ENCODE measurements around the gene RGL1. TPM values are rescaled to one million over a fixed set of nuclear protein-coding genes. Genes with fewer than 3 reads are reported as not detected.

Gene RGL1
- polyA plus RNA-seq, 1 donor: 45.2 TPM

- Histone ChIP-seq H3K27ac (ENCODE audit: low read length) (no peak overlapping the region), H3K9me3 (ENCODE audit: control insufficient read depth, low read depth, low read length) (no peaks in the 10 kb centered on the region), H3K4me1 (ENCODE audit: control insufficient read depth, insufficient read depth, low read length) (peaks cover 23% of the 10 kb centered on the region), H3K27me3 (ENCODE audit: control insufficient read depth, insufficient read depth, low read length) (no peaks in the 10 kb centered on the region), H3K4me3 (ENCODE audit: low read length) (no peak overlapping the region), H3K36me3 (ENCODE audit: control insufficient read depth, insufficient read depth, low read length) (peaks cover 11% of the 10 kb centered on the region)
- DNase-seq: no peak
- WGBS (ENCODE audit: insufficient coverage, low lambda C conversion rate): 86% methylated on average over 6 of the region's 10 CpGs
These were observed 72.3 kb downstream of the RGL1 start for GRCh38 chr1:183877053-183877720.

GRCh38 chr1:183879494-183879893, 74.6 kb downstream of the RGL1 start:
- Histone ChIP-seq H3K36me3 (ENCODE audit: control insufficient read depth, insufficient read depth, low read length) (peaks cover 29% of the 10 kb centered on the region), H3K9me3 (ENCODE audit: control insufficient read depth, low read depth, low read length) (no peaks in the 10 kb centered on the region), H3K27ac (ENCODE audit: low read length) (no peak overlapping the region), H3K4me3 (ENCODE audit: low read length) (no peak overlapping the region), H3K27me3 (ENCODE audit: control insufficient read depth, insufficient read depth, low read length) (no peaks in the 10 kb centered on the region), H3K4me1 (ENCODE audit: control insufficient read depth, insufficient read depth, low read length) (peaks cover 28% of the 10 kb centered on the region)
- no CpG with 5 or more reads among the region's 2 CpGs for WGBS (ENCODE audit: insufficient coverage, low lambda C conversion rate)
- DNase-seq: no peak

- Histone ChIP-seq H3K36me3 (ENCODE audit: control insufficient read depth, insufficient read depth, low read length) (peaks cover 30% of the 10 kb centered on the region), H3K9me3 (ENCODE audit: control insufficient read depth, low read depth, low read length) (no peaks in the 10 kb centered on the region), H3K27me3 (ENCODE audit: control insufficient read depth, insufficient read depth, low read length) (no peaks in the 10 kb centered on the region), H3K4me1 (ENCODE audit: control insufficient read depth, insufficient read depth, low read length) (peaks cover 28% of the 10 kb centered on the region), H3K27ac (ENCODE audit: low read length) (no peak overlapping the region), H3K4me3 (ENCODE audit: low read length) (no peak overlapping the region)
- no CpG with 5 or more reads among the region's 1 CpG for WGBS (ENCODE audit: insufficient coverage, low lambda C conversion rate)
- no peak for DNase-seq
These were observed 75.0 kb downstream of the RGL1 start for GRCh38 chr1:183879966-183880365.

GRCh38 chr1:183880531-183881243, 75.8 kb downstream of the RGL1 start:
- peak overlapping the region; percentile 32 for H3K27ac ChIP-seq (ENCODE audit: low read length)
- WGBS (ENCODE audit: insufficient coverage, low lambda C conversion rate): no CpG with 5 or more reads among the region's 6 CpGs
- no peaks in the 10 kb centered on the region for H3K27me3 ChIP-seq (ENCODE audit: control insufficient read depth, insufficient read depth, low read length)
- no peak overlapping the region for H3K4me3 ChIP-seq (ENCODE audit: low read length)
- peaks cover 28% of the 10 kb centered on the region for H3K4me1 ChIP-seq (ENCODE audit: control insufficient read depth, insufficient read depth, low read length)
- no peak for DNase-seq
- peaks cover 37% of the 10 kb centered on the region for H3K36me3 ChIP-seq (ENCODE audit: control insufficient read depth, insufficient read depth, low read length)
- no peaks in the 10 kb centered on the region for H3K9me3 ChIP-seq (ENCODE audit: control insufficient read depth, low read depth, low read length)

- Histone ChIP-seq H3K4me3 (ENCODE audit: low read length) (no peak overlapping the region), H3K4me1 (ENCODE audit: control insufficient read depth, insufficient read depth, low read length) (peaks cover 28% of the 10 kb centered on the region), H3K36me3 (ENCODE audit: control insufficient read depth, insufficient read depth, low read length) (peaks cover 37% of the 10 kb centered on the region), H3K27me3 (ENCODE audit: control insufficient read depth, insufficient read depth, low read length) (no peaks in the 10 kb centered on the region), H3K27ac (ENCODE audit: low read length) (peak overlapping the region; percentile 32), H3K9me3 (ENCODE audit: control insufficient read depth, low read depth, low read length) (no peaks in the 10 kb centered on the region)
- no CpG with 5 or more reads among the region's 4 CpGs for WGBS (ENCODE audit: insufficient coverage, low lambda C conversion rate)
- DNase-seq: peak; percentile 54 to 66
These were observed 76.6 kb downstream of the RGL1 start for GRCh38 chr1:183881387-183882131.

- no CpG with 5 or more reads among the region's 8 CpGs for WGBS (ENCODE audit: insufficient coverage, low lambda C conversion rate)
- H3K4me1 ChIP-seq (ENCODE audit: control insufficient read depth, insufficient read depth, low read length): peaks cover 25% of the 10 kb centered on the region
These were observed 77.6 kb downstream of the RGL1 start for GRCh38 chr1:183882335-183883167.

GRCh38 chr1:183883623-183884022, 78.7 kb downstream of the RGL1 start:
- no peak overlapping the region for H3K27ac ChIP-seq (ENCODE audit: low read length)
- no CpG with 5 or more reads among the region's 5 CpGs for WGBS (ENCODE audit: insufficient coverage, low lambda C conversion rate)

More at GRCh38 chr1:183882335-183883167, 77.6 kb downstream of the RGL1 start:
- Histone ChIP-seq H3K36me3 (ENCODE audit: control insufficient read depth, insufficient read depth, low read length) (peaks cover 36% of the 10 kb centered on the region), H3K27me3 (ENCODE audit: control insufficient read depth, insufficient read depth, low read length) (no peaks in the 10 kb centered on the region), H3K27ac (ENCODE audit: low read length) (peak overlapping the region; percentile 32), H3K9me3 (ENCODE audit: control insufficient read depth, low read depth, low read length) (no peaks in the 10 kb centered on the region), H3K4me3 (ENCODE audit: low read length) (no peak overlapping the region)
- no peak for DNase-seq

GRCh38 chr1:183884526-183884925, 79.6 kb downstream of the RGL1 start:
- Histone ChIP-seq H3K4me1 (ENCODE audit: control insufficient read depth, insufficient read depth, low read length) (peaks cover 25% of the 10 kb centered on the region), H3K27ac (ENCODE audit: low read length) (no peak overlapping the region), H3K27me3 (ENCODE audit: control insufficient read depth, insufficient read depth, low read length) (no peaks in the 10 kb centered on the region), H3K9me3 (ENCODE audit: control insufficient read depth, low read depth, low read length) (no peaks in the 10 kb centered on the region), H3K36me3 (ENCODE audit: control insufficient read depth, insufficient read depth, low read length) (peaks cover 45% of the 10 kb centered on the region), H3K4me3 (ENCODE audit: low read length) (no peak overlapping the region)
- no CpG with 5 or more reads among the region's 4 CpGs for WGBS (ENCODE audit: insufficient coverage, low lambda C conversion rate)
- no peak for DNase-seq

More at GRCh38 chr1:183883623-183884022, 78.7 kb downstream of the RGL1 start:
- no peaks in the 10 kb centered on the region for H3K9me3 ChIP-seq (ENCODE audit: control insufficient read depth, low read depth, low read length)
- H3K4me1 ChIP-seq (ENCODE audit: control insufficient read depth, insufficient read depth, low read length): peaks cover 25% of the 10 kb centered on the region
- no peaks in the 10 kb centered on the region for H3K27me3 ChIP-seq (ENCODE audit: control insufficient read depth, insufficient read depth, low read length)
- no peak overlapping the region for H3K4me3 ChIP-seq (ENCODE audit: low read length)
- DNase-seq: no peak
- H3K36me3 ChIP-seq (ENCODE audit: control insufficient read depth, insufficient read depth, low read length): peaks cover 38% of the 10 kb centered on the region

GRCh38 chr1:183885142-183885735, 80.3 kb downstream of the RGL1 start:
- H3K27me3 ChIP-seq (ENCODE audit: control insufficient read depth, insufficient read depth, low read length): no peaks in the 10 kb centered on the region
- DNase-seq: no peak
- peaks cover 25% of the 10 kb centered on the region for H3K4me1 ChIP-seq (ENCODE audit: control insufficient read depth, insufficient read depth, low read length)
- no CpG with 5 or more reads among the region's 1 CpG for WGBS (ENCODE audit: insufficient coverage, low lambda C conversion rate)
- H3K4me3 ChIP-seq (ENCODE audit: low read length): no peak overlapping the region
- no peaks in the 10 kb centered on the region for H3K9me3 ChIP-seq (ENCODE audit: control insufficient read depth, low read depth, low read length)
- H3K36me3 ChIP-seq (ENCODE audit: control insufficient read depth, insufficient read depth, low read length): peaks cover 45% of the 10 kb centered on the region
- H3K27ac ChIP-seq (ENCODE audit: low read length): no peak overlapping the region

All from large intestine (tissue), 3 donors.